ENCODE measurements around the gene FAT1.

Gene FAT1

DNA sequence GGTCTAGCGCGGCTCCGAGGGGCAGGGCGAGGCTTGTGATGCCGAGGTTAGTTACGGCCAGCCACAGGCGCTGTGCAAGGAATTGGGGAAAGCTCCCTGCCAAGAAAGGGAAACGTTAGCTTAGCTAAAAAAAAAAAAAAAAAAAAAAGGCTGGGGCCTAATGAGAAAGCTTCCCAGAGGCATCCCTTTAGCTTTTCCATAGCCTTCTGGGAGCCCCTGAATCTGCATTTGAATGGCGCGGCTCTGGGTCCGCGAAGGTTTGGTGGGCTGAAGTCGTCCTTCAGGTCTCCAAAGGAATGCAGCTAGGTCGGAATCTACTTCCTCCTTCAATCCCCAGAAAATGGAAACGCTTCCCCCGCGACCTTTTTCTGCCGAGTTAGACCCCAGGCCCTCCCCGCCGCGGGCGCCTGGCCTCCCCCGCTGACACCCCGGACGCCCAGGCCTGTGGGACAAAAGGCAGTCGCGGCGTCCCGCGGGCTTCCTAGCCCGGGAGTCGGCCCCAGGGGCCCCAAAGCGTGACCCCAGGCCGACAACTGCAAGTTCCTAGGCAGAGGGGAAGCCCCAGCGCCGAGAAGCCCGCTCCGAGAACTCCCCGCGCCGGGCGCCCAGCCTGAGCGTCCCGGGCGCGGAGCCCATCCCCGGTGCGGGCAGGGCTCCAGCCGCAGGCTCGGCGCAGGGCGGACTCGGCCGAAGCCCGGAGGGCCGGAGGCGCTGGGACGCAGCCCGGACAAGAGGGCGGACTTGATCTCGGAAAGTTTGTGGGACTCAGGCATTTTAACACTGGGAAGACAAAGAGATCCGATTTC, 605 bp upstream of the FAT1 start:
- DNase-seq: no peak

DNA sequence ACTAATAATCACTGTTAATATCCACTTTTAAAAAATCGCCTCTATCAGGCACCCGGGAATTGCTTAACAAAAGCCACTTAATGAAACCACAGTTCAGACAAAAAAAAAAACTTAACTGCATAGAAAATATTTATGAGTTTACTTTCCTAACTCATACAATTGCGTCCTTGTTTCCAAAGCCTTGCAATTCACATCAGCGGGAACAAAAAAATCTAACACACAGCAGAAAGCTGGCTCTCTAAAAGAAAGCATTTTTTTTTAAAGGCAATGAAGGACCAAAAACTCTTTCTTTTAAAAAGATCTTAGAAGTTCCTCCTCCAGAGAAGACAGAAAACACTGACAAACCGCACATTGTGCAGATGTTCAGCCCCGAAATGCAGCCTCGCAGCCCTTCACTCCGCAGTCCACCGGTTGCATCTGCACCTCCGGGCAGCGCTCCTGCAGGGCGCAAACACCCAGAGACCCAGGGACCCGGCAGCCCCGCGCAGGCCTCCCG, 812 bp downstream of the FAT1 start:
- DNase-seq: no peak

DNA sequence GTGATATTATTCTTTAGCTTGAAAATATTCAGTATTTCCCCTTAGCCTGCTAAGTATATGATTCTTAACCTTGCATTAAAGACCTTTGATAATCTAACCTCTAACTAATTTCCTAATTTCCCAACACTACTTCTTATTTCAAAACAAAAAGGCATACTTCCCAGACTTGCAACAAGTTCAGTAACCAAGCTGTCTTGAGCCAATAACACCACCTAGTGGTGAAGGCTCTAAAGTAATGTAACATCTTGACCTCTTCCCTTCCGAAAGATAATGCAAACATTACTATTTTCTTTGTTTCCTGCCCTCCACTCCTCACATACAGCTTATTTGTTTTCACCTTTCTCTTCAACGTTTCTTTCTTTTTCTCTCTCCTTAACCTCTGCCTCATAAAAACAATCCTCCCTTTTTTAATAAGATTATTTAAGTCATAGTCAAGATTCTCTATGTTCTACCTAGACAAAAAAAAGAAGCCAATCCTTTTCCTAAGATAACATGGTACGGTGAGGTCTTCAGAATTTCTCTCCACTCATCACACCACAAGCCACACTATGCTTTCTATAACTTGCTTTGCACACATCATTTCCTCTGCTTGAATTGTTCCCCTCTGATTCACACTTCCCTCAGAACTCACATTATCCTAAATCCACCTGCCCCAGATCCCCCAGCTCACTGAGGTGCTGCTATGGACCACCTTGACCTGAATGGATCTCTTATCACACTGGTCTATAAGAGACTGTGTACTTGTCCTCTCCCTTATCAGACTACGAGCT, 3.5 kb downstream of the FAT1 start:
- no peak for DNase-seq

DNA sequence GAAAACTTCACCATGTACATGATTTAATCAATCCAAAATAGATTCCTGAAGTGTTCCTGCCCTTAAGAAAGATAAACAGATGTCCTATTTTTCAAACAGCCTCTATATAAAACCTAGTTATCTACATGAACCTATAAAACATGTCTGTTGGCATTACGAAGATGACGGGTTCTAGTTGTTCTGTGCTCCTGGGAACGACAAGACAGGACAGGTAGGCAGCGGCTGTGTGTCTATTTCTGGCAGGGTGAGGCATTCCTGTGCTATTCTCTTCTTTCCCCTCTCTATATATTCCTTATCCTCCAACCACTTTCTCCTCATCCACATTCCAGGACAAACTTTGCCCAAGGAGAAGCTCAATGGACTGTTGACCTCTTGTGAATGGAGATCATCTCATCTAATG, 6.1 kb downstream of the FAT1 start:
- no peak for DNase-seq

DNA sequence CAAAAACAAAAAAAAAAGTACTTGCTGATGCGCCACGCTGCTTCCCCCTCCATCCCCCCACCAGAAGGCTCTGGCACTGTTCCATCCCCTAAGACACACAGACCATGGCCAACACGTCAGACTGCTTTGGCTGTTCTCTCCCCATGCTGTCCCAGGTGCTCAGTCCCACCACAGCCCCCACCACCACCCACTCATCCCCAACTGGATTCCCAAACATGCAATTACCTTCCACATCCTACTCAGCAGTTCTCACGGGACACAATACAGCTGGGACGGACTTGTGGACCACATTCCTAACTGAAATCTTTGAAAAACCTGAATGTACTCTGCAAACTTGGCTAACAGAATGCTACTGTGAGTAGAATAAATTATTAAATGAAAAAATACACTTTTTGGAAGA, 8.6 kb downstream of the FAT1 start:
- DNase-seq: no peak

DNA sequence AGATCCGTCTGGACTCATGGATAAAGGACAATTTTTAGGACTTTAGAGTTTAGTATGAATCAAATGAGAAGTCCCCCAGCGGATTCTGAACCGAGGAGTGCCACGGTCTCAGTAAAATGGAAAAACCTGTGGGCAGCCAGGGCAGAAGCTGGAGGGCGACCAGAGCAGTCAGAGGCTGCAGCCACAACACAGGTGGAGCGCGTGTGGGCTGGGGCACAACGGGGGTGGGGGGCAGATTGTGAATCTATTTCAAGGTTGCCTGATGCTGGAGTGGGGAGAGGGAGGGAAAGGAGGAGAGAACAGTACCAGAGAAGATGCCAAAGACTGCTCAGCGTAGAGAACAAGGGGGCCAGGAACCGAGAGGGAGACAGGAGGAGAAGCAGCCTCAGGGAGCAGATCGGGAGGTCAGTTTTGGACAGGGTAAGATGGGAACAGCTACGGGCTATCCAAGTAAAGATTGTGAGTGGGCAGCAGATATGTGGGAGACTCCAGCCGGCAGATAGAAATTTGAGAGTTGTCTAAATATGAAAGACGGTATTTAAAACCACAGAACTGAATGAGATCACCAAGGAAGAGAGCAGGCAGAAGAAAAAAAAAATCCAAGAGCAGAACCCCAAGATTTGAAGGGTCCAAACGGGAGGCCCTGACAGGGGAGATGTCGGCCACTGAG, 9.5 kb downstream of the FAT1 start:
- no peak for DNase-seq

GRCh38 chr4:186712690-186713089, 11.0 kb downstream of the FAT1 start:
- DNase-seq: no peak

GRCh38 chr4:186710521-186711119, 13.0 kb downstream of the FAT1 start:
- no peak for DNase-seq

- DNase-seq: no peak
These were observed 14.1 kb downstream of the FAT1 start for GRCh38 chr4:186709517-186709916.

GRCh38 chr4:186708554-186708953, 15.1 kb downstream of the FAT1 start:
- no peak for DNase-seq

DNA sequence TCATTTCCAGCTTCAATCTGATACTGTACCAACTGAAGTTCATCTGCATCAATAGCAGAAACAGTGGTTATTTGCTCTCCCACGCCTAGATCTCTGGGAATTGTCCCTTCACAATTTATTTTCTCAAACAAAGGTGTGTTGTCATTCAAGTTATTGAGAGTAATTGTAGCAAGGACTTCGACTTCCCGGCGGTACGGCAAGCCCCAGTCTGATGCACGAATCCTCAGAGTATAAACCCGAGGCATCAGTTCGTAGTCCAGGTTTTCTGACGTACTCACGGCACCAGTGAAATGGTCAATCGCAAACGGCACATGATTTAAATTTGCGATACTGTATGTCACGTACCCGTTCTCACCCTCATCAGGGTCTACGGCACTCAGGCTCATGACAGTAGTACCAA, 15.7 kb downstream of the FAT1 start:
- DNase-seq: no peak

DNA sequence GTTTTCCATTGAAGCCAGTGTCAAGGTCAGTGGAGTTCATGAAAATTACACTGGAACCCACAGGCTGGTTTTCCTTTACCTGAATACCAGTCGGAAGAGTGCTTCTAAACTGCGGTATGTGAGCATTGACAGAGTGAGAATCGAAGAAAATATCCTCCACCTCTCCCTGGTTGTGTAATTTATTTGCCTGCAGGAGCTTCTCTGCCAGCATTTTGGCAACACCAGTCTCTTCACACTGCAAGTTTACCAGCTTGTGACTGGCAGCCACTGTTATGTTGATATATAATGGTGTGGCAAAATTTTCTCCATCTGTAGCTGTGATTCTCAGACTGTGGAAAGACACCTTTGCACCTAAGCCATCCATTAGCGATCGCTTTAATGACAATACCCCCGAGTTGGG, 16.1 kb downstream of the FAT1 start:
- DNase-seq: no peak

GRCh38 chr4:186704057-186704456, 19.6 kb downstream of the FAT1 start:
- DNase-seq: no peak

DNA sequence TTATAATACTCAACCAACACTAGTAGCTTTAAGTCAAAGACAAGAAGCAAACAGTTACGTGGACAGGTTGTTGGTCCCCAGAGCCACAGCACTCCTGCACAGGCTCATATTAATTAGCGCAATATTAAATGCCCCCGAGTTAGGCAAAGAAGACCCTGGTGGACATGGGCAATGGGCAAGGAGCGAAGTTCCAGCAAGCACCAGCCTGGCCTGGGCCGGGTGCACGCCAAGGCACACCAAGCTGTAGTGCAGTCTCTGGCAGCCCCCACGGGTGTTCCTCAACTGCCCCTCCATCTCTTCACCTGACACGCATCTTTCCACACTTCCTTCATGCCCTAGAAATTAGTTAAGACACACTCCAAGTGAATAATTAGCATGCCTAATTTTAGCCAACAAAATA, 20.1 kb downstream of the FAT1 start:
- DNase-seq: no peak

- no peak for DNase-seq
These were observed 20.7 kb downstream of the FAT1 start for GRCh38 chr4:186702940-186703339.

GRCh38 chr4:186702297-186702696, 21.4 kb downstream of the FAT1 start:
- DNase-seq: no peak

- DNase-seq: no peak
These were observed 21.9 kb downstream of the FAT1 start for GRCh38 chr4:186701788-186702187.

DNA sequence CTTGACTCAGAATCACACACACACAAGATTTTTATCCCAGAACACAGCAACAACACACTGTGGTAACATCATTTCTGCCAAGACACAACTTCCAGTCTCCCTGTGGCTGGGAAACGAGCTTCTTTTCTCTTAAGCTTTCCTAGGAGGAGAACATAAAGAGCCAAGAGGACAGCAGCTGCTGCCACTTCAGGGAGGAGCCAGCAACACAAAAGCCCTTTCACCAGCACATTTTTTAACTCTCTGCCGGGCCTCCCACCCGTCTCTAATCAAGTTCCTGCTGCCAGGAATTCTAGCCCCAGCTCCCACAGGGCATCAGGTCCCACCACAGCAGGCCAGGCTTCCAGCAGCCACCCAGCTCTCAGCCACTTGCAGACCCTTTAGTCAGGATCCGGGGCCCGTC, 22.4 kb downstream of the FAT1 start:
- no peak for DNase-seq

GRCh38 chr4:186700746-186701145, 22.9 kb downstream of the FAT1 start:
- DNase-seq: no peak

GRCh38 chr4:186699881-186700397, 23.7 kb downstream of the FAT1 start:
- DNase-seq: no peak

DNA sequence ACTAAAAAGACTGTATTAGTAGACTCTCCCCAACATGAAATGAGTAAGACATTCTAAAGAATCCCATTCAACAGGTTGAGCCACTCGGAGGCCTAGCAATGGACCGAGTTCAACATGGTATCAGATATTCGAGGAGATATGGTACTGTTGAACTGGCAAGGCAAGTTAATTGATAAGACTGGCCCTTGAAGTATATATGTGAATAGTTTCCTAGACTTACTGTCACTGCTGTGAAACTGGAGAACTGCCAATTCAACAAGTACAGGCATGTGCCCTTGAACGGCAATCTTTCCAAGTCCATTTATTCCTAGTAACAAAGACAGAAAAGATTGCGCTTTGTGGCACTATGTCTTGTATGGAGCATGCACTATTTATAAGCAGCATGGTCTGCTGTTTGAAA, 24.4 kb downstream of the FAT1 start:
- no peak for DNase-seq

- DNase-seq: no peak
These were observed 25.1 kb downstream of the FAT1 start for GRCh38 chr4:186698525-186698924.

GRCh38 chr4:186698028-186698427, 25.6 kb downstream of the FAT1 start:
- DNase-seq: no peak

Measured in NCI-H2227 treated with DMSO at 0.1 percent for 48 hours (cell line).